HL-60 (cell line): ENCODE data around the gene TINAGL1.

ENCODE experiments used
- DNase-seq, 2 experiments: peaks; one replicate each; pipeline ENCODE4 v3.0.0-alpha.2; 2010 to 2020; ENCODE audit warnings: low read depth in 1 of 2, low spot score in 1 of 2
- H3K27ac ChIP-seq: fragments of 250-450 bp; sonication (Bioruptor Pico); replicated peaks from 2 replicates; pipeline ENCODE4 v1.5.1; 2020; ENCODE audit warnings: mild to moderate bottlenecking, moderate library complexity
- H3K27me3 ChIP-seq: fragments of 250-450 bp; sonication (Bioruptor Pico); 2 replicates; pipeline ENCODE4 v1.5.1; 2021; ENCODE audit warnings: mild to moderate bottlenecking, moderate library complexity; ENCODE audit not compliant: insufficient read depth, poor library complexity, severe bottlenecking
- H3K4me3 ChIP-seq: replicated peaks from 2 replicates; pipeline ENCODE4 v1.5.1; 2011; ENCODE audit warnings: mild to moderate bottlenecking, control low read depth, low read length; ENCODE audit not compliant: insufficient read depth
- GABPA ChIP-seq: IDR thresholded peaks from 2 replicates; pipeline ENCODE4 v1.6.1; 2012; ENCODE audit warnings: low read depth
- POLR2AphosphoS5 ChIP-seq: IDR thresholded peaks from 2 replicates; pipeline ENCODE4 v1.6.1; 2012; ENCODE audit warnings: low read depth
- SPI1 ChIP-seq: IDR thresholded peaks from 2 replicates; pipeline ENCODE4 v1.6.1; 2012; ENCODE audit warnings: low read depth, mild to moderate bottlenecking, borderline replicate concordance
- TF ChIP-seq, protein P1 (sequence below): IDR thresholded peaks from one replicate; pipeline ENCODE4 v1.5.1; 2011; ENCODE audit warnings: low read length, control low read depth, inconsistent platforms; ENCODE audit not compliant: insufficient read depth
- TF ChIP-seq, protein P2 (sequence below): IDR thresholded peaks from 2 replicates; pipeline ENCODE4 v1.6.1; 2012; ENCODE audit warnings: low read depth; ENCODE audit not compliant: insufficient replicate concordance

TINAGL1 gene

DNA sequence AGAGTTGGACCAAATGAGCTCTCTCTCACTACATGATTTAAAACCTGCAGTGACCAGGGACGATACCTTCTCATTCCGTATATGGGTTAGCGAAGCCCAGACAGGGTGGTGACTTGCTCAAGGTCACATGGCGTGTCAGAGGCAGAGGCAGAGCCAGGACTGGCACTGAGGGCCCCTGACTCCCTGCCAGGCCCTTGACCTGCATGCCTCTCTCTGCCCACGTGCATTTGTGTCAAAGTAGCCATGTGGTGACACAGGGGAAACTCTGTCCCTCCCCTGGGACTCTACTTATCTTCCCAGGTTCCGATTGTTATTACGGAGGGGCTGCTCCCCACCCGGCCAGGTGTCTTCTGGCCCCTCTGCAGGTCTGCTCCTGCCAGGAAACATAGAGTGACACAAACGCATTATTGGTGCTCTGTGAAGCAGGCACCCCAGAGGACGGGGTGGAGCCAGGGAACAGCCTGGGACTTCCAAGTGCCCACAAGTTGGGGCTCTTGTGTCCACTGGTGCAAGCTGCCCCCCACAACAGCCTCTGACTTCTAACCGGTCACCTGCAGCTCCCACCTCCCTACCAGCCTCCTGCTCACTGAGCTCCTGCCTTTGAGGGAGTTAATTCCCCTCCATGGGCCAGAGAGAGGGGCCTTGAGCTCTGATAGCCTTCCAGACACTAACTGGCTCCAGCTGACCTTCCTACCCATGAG is 7.3 kb upstream of the TINAGL1 start:
- no peak for DNase-seq
- no peak for TF ChIP-seq SPI1
- TF ChIP-seq POLR2AphosphoS5: no peak
- TF ChIP-seq, protein P1, sequence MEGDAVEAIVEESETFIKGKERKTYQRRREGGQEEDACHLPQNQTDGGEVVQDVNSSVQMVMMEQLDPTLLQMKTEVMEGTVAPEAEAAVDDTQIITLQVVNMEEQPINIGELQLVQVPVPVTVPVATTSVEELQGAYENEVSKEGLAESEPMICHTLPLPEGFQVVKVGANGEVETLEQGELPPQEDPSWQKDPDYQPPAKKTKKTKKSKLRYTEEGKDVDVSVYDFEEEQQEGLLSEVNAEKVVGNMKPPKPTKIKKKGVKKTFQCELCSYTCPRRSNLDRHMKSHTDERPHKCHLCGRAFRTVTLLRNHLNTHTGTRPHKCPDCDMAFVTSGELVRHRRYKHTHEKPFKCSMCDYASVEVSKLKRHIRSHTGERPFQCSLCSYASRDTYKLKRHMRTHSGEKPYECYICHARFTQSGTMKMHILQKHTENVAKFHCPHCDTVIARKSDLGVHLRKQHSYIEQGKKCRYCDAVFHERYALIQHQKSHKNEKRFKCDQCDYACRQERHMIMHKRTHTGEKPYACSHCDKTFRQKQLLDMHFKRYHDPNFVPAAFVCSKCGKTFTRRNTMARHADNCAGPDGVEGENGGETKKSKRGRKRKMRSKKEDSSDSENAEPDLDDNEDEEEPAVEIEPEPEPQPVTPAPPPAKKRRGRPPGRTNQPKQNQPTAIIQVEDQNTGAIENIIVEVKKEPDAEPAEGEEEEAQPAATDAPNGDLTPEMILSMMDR: no peak
- TF ChIP-seq, protein P2, sequence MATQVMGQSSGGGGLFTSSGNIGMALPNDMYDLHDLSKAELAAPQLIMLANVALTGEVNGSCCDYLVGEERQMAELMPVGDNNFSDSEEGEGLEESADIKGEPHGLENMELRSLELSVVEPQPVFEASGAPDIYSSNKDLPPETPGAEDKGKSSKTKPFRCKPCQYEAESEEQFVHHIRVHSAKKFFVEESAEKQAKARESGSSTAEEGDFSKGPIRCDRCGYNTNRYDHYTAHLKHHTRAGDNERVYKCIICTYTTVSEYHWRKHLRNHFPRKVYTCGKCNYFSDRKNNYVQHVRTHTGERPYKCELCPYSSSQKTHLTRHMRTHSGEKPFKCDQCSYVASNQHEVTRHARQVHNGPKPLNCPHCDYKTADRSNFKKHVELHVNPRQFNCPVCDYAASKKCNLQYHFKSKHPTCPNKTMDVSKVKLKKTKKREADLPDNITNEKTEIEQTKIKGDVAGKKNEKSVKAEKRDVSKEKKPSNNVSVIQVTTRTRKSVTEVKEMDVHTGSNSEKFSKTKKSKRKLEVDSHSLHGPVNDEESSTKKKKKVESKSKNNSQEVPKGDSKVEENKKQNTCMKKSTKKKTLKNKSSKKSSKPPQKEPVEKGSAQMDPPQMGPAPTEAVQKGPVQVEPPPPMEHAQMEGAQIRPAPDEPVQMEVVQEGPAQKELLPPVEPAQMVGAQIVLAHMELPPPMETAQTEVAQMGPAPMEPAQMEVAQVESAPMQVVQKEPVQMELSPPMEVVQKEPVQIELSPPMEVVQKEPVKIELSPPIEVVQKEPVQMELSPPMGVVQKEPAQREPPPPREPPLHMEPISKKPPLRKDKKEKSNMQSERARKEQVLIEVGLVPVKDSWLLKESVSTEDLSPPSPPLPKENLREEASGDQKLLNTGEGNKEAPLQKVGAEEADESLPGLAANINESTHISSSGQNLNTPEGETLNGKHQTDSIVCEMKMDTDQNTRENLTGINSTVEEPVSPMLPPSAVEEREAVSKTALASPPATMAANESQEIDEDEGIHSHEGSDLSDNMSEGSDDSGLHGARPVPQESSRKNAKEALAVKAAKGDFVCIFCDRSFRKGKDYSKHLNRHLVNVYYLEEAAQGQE: no peak
- TF ChIP-seq GABPA: no peak
- H3K27me3 ChIP-seq: no peaks in the 10 kb centered on the region
- H3K4me3 ChIP-seq: no peak overlapping the region
- H3K27ac ChIP-seq: no peak overlapping the region

DNA sequence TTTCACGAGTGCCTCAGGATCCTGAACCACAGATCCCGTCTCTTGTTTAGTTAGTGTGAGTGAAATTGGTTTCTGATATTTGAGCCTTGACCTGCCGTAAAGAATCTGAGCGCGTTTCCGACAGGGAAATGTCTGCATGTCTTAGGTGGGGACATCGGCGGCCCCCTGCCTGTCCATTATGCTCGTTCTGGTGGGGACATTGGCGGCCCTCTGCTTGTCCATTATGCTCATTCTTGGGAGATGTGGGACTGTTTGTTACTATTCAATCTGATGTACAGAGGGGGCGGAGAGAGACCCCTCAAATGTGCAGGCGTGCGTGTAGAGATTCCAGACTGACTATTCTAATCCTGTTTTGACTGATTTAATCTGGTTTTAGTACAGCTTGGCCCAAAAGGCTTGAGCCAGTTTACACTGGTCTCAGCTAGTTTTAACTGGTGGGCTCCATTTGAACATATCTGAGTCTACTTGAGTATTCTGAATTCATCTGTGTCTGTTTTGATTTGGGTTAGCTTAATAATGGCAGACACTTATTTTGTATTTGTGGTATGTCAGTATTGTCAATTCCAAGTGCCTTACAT is 6.6 kb upstream of the TINAGL1 start:
- TF ChIP-seq SPI1: no peak
- TF ChIP-seq GABPA: no peak
- TF ChIP-seq, protein P1: no peak
- no peaks in the 10 kb centered on the region for H3K27me3 ChIP-seq
- H3K27ac ChIP-seq: no peak overlapping the region
- H3K4me3 ChIP-seq: no peak overlapping the region
- no peak for DNase-seq

DNA sequence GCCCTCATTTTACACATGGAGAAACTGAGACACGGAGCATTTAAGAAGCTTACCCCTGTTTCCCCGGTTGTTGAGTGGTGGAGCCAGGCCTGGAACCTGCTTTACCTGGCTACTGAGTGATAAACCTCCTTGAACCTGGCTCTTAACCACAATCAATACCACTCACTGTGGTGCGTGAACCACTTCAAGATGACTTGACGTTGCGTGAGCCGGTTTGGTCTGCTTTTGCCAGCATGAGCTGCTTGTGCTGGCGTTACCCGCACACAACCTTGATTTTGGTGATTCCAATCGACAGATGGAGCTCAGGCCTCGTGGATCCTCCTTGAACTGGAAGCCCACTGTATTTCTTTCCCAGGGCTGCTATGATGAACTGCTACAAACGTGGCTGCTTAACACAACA is 6.1 kb upstream of the TINAGL1 start:
- Histone ChIP-seq H3K27ac (no peak overlapping the region), H3K4me3 (no peak overlapping the region), H3K27me3 (no peaks in the 10 kb centered on the region)
- TF ChIP-seq SPI1: no peak
- TF ChIP-seq GABPA: no peak
- TF ChIP-seq, protein P2: no peak
- TF ChIP-seq, protein P1: no peak
- no peak for TF ChIP-seq POLR2AphosphoS5
- no peak for DNase-seq

DNA sequence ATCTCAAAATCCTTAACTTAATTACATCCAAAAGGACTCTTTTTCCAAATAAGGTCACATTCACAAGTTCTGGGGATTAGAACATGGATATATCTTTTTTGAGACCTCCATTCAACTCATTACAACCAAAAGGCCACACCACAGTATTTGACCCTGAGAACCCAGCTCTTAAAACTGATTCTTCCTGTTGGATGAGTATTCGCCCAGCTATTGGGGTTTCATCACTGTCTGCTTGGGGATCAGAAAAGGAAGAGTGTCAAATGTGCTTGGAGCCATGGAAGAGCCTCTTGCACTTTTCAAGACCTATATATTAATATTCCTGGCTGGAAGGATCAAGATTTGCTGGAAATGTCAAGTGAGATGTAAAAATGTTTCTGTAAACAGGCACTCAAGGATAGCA is 5.4 kb upstream of the TINAGL1 start:
- H3K27ac ChIP-seq: no peak overlapping the region

More for the DNA sequence above, 5.4 kb upstream of the TINAGL1 start:
- DNase-seq: no peak
- TF ChIP-seq, protein P2: no peak
- TF ChIP-seq GABPA: no peak
- no peak for TF ChIP-seq POLR2AphosphoS5
- no peak for TF ChIP-seq SPI1
- TF ChIP-seq, protein P1: no peak
- Histone ChIP-seq H3K4me3 (no peak overlapping the region), H3K27me3 (no peaks in the 10 kb centered on the region)
